GM21447 (cell line): Measurements from ENCODE around the gene ZNF865.
A peak's percentile ranks its signal among the peaks of the same experiment; 100 is the strongest.
"Not testable (repeated sequence)": the region's sequence is repeated elsewhere in the genome, so short reads cannot be mapped to it uniquely, and the experiment has no call there.

Source experiments
- ATAC-seq: cut with Tn5 transposase; IDR thresholded peaks from one replicate; pipeline ENCODE4 v1.9.1; 2021; ENCODE audit not compliant: unreplicated experiment

The ZNF865 gene

DNA sequence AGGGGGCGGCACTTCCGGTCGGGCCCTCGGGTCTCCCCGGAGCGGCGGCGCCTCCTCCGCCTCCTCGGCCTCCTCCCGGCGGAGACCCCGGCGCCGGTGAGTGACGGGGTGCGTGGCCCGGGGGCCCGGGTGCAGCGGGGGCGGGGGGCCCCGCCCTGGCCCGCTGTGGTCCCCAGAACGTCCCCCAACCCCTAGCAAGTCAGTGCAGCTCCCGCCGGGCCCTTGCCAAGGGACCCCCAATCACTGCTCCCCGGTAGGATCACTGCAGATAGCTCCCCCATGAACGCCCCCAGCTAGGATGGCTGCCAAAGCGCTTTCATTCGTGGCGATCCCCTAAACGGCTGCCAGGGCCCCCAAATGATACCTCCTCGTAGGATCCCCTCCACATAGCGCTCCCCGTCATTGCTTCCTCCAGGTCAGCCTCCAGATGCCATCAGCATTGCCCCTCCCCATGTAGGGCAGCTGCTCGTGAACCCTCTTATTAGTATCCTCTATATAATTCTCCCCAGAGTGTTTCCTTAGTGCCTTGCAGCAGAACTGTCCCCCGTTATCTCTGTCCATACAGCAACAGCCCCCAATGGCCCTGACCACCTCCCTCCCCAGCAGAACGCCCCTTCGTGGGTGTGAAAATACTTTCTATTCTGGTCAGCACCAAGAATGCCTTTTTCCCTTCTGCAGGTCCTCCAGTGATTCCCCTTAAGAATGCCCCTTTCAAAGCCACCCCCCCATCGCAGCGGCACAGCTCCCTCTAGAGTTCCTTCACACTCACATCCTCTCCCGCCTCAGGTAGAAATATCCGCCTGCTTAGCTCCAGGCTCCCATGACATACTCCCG is at the start of gene ZNF865:
ZNF865 (plus strand) TSS at position 11 of the 834 bp plus-strand sequence. CDS start 7,972 bp downstream, outside the sequence.
- peak; percentile 41 for ATAC-seq

DNA sequence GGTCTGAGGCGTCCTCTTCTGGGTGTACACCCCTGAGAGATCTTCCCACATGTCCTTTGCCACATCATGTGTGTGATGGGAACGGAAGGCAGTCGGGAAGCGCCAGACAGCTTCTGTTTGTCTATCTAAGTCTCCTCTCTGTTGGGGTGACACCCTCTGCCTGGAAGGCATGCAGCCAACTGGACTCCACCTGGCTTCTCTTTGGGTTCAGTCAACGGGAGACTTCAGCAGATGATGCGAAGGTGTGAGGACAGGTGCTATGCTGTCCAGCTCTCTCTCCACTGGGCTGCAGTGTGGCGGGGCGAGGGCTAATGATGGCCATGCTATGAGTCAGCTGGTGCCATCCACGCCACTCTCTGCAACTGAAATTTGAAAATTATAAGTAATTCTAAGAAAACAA is 45.8 kb upstream of the ZNF865 start:
- ATAC-seq: no peak

DNA sequence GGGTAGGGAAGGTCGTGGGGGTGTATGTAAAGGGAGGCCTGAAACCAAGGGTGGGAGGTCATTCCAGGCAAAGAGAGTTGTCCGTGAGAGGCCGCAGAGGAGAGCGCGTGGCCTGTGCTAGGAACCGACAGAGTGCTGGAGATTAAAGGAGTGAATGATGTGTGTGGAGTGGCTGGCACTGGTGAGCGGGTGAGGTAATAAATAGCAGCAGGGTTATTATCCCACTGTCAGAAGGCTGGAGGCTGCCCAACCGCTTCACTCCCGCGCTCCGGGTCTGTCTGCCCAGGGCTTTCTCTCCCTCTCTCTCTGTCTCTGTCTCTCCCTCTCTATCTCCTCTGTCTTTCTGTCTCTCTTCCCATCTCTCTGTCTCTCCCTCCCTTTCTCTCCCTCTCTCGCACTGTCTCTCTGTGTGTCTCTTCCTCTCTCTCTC is 42.2 kb upstream of the ZNF865 start:
- no peak for ATAC-seq

DNA sequence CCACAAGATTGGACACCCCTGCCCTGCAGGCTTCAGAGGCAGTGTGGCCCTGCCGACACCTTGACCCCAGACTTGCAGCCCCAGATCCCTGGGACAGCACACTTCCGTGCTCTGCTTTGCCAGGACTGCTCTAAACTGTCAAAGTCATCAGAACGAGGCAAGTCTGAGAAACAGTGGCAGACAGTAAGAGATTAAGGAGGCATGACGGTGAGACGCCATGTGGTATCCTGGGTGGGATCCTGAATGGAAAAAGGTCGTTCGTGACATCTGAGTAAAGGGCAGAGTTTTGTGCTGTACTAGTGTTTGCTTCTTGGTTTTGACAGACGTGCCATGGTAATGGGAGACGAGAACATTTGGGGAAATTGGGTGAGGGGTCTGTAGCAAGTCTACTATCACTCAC is 38.6 kb upstream of the ZNF865 start:
- ATAC-seq: no peak

DNA sequence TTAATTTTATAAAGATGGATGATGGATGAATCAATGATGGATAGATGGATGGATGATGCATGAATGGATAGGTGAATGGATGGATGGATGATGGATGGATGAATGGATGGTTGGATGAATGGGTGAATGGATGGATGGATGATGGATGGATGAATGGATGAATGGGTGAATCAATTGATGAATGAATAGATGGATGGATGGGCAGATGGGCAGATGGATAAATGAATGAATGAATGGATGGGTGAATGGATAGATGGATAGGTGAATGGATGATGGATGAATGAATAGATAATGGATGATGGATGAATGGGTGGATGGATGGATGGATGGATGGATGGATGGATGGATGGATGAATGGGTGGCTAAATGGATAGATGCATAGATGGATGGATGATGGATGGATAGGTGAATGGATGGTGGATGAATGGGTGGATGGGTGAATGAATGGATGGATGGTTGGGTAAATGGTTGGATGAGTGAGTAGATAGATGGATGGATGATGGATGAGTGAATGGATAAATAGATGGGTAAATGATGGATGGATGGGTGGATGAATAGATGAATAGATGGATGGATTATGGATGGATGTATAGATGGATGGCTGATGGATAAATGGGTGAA is 37.6 kb upstream of the ZNF865 start:
- ATAC-seq: no peak

DNA sequence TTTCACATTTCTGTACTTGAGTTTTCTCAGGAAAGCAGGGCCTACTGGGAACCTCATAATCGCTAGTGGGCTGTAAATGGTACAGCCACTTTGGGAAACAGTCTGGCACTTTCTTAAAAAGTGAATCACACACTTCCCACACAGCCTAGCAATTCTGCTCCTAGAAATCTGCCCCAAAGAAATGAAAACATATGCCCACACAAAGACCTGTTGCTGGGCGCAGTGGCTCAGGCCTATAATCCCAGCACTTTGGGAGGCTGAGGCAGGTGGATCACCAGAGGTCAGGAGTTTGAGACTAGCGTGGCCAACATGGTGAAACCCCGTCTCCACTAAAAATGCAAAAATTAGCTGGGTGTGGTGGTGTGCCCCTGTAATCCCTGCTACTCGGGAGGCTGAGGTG is 36.0 kb upstream of the ZNF865 start:
- ATAC-seq: not testable (repeated sequence)

DNA sequence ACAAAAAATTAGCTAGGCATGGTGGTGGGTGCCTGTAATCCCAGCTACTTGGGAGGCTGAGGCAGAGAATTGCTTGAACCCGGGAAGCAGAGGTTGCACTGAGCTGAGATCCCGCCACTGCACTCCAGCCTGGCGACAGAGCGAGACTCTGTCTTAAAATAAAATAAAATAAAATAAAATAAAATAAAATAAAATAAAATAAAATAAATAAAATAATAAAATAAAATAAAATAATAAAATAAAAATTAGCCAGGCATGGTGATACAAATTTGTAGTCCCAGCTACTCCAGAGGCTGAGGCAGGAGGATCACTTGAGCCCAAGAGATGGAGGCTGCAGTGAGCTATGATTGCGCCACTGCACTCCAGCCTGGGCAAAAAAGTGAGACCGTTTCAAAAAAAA is 31.5 kb upstream of the ZNF865 start:
- not testable (repeated sequence) for ATAC-seq

DNA sequence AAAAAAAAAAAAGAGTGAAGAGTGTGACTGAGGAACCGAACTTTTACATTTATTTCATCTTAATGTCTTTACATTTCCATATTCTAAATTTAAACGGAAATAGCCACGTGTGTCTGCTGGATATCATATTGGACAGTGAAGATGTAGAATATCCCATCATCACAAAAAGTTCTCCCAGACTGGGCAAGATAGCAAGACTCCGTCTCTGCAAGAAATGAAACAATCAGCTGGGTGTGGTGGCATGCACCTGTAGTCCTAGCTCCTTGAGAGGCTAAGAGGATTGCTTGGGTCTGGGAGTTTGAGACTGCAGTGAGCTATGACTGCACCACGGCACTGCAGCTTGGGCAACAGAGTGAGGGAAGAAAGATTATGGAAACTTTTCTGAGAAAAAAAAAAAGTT is 28.7 kb upstream of the ZNF865 start:
- ATAC-seq: no peak

DNA sequence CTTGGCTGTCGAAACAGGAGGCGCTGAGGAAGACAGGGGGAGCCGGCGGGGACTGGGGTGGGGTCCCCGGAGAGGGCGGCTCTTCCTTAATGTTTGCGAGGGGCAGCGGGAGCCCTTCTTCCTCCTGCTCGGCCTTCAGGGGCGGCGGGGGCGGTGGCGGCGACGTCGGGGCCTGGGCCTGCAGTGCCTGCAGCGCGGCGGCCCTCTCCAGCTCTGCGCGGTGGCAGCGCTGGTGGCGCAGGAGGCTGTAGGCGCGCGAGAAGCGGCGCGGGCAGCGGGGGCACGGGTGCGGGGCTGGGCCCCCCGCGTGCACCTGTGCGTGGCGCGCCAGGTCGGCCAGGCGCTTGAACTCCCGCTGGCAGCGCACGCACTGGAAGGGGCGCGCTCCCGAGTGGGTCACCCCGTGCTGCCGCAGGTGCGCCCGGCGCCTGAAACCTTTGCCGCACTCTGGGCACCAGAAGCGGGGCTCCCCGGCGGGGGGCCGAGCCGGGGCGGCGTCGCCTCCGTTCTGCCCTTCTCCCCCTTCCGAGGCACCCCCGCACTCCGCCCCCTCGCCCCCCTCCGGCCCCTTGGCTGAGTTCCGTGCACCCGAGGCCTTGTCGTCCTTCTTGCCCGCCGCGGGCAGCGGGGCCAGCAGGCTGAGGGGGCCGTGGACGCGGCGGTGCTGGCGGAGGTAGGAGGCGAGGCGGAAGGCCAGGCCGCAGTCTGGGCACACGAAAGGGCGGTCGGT is 27.3 kb upstream of the ZNF865 start:
- no peak for ATAC-seq

DNA sequence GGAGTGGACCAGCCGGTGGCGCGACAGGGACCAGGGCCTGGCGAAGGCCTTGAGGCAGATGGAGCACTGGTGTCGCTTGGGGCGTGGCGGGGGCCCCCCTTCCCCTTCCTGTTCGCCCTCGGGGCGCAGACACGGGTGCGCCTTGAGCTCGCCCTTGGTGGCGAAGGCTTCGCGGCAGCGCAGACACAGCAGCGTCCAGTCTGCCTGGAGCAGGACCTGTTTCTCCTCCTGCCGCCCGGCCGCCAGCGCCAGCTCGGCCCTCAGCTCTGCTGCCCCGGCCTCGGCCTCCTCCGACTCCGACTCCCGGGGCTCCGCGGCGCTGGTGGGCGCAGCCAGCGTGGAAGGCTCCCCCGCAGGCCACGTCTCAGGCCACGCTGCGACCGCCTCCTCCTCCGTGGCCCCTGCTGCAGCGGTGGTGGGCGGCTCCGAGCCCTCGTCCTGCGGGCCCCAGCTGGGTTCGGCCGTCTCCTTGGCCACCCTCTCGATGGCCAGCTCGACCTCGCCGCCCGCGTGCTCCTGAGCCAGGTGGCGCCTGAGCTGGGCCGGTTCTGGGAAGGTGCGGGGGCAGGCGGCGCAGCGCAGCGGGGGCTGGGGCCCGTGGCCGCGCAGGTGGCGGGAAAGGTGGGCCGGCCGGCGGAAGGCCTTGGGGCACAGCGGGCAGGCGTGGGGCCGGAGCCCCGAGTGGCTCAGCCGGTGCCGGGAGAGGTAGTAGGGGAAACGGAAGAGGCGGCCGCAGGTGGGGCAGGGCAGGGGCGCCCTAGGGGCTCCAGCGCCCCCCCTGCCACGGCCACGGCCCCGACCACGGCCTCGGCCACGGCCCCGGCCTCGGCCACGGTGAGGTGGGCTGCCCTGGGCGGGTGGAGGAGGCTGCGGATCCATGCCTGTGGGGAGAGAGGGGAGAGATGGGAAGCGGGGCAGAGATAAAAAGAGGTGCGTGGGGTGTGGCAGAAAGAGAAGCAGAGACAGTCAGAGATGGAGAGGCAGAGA is 26.4 kb upstream of the ZNF865 start:
- ATAC-seq: no peak

DNA sequence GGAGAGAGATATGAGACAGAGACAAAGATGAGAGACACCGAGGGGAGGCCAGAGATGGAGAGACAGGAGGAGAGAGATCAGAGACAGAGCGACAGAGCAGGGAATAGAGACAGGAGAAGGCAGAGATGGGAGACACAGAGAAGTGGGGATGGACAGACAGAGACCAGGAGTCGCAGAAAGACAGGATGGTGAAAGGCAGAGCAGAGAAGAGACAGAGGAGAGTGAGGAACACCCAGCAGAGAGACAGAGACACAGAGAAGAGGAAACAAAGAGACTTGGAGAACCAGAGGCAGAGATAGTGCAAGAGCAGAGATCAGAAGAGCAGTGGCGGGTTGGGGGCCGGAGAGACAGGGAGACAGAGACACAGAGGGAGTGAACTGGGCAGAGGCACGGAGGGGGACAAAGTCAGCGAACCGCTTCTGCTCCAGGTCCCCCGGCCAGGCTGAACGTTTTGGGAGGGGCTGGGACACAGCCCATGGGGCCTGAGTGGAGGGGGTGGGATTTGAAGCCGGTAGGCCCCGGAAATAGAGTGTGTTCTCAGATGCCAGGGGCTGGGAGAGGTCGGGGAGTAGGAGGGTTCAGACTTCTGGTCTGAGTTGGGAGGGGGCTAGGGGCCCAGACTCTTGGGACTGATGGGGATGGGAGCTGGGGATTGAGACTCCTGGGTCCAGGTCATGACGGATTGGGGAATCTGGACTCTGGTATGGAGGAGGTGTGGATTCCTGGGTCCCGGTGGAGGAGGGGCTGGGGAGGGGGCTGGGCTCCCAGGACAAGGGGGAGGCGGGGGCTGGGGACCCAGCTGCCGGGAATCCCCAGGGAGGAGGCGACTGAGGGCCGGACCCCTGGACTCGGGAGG is 25.5 kb upstream of the ZNF865 start:
- peak; percentile 15 for ATAC-seq

DNA sequence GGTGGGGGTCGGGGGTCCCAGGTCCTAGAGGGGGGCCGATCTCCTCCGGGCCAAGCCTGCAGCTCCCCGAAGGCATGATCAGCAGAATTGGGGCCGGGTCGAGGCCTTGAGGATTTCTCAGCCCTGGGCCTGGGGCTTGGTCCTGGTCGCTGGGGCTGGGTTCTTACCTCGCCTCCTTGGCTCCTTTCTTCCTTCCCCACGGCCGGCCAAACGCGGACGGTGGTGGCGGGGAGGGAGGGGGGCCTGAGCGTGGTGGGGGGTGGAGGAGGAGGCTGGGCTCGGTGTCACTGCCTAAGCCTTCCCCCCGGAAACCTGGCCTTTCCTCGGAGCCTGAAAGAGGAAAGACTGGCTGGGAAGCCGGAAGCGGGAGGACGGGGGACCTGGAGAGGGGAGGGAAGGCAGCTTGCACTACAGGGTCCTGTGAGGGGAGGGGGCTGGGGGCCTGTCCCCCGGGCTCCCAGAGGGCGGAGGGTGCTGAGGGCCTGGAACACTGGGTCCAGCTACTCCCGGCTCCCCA is 24.8 kb upstream of the ZNF865 start, which contains the start of gene ZNF579:
ZNF579 (minus strand) TSS at position 221 of the 517 bp plus-strand sequence. CDS start 1,209 bp downstream, outside the sequence.
- ATAC-seq: peak; percentile 62

DNA sequence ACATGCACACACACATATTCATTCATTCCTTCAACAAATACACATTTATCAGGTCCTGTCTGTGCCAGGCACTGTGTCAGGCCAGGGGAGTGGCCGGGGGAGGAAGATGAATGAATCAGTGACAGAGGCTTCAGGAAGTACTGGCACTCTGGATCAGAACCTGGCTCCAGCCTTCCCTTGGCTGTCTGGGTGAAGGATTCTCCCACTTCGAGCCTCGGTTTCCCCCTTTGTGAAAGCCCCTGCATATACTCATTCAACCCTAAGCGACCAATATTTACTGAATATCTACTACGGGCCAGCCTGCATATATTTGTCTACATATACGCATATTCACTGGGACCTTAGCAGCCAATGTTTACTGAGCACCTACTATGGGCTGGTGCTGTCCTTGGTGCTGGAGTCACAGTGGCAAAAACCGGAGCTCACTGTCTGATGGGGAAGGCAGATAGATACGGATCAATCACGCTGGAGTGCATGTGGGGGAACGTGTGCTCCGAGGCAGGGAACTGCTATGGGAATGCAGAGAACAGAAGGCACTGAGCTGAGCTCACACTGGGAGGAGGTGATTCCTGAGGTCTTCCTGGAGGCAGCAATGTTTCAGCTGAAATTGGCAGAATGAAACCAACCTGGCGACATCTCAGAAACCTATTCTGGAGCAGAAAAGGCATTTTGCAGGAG is 24.2 kb upstream of the ZNF865 start:
- ATAC-seq: no peak

DNA sequence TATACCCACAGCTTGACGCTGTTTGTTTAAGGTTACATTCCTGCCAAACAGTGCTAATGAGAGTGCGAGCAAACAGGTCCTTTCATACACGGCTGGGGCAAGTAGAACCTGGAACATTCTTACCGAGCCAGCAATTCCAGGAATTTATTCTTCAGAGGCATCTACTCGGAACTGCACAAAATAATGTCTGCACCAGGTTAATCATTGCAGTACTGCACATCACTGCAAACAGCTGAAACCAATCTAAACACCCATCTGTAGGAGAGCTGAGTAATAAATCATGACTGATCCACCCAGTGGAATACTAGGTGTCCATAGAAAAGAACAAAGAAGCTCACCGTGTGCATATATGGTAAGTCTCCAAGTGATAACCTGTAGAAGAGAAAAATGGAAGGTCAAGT is 23.6 kb upstream of the ZNF865 start:
- no peak for ATAC-seq

DNA sequence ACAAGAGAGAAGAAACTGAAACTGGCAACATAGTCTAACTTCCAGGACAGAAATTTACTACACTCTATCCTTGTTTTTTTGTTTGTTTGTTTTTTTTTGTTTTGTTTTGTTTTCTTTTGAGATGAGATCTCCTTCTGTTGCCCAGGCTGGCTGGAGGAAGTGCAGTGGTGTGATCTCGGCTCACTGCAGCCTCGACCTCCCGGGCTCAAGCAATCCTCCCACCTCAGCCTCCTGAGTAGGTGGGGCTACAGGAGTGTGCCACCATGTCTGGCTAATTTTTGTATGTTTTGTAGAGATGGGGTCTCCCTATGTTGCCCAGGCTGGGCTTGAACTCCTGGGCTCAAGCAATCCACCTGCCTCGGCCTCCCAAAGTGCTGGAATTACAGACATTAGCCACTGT is 23.2 kb upstream of the ZNF865 start:
- ATAC-seq: not testable (repeated sequence)

DNA sequence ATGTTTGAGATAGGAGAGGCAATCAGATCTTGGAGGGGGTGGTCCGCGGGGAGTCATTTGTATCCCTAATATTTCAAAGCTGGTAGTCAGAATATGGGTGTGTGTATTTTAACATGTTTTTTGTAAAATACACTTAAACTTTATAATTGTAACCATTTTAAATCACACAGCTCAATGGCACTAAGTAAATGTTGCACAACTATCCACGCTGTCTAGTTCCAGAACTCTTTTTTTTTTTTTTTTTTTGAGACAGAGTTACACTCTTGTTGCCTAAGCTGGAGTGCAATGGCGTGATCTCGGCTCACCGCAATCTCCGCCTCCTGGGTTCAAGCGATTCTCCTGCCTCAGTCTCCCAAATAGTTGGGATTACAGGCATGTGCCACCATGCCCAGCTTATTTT is 21.6 kb upstream of the ZNF865 start:
- ATAC-seq: not testable (repeated sequence)

DNA sequence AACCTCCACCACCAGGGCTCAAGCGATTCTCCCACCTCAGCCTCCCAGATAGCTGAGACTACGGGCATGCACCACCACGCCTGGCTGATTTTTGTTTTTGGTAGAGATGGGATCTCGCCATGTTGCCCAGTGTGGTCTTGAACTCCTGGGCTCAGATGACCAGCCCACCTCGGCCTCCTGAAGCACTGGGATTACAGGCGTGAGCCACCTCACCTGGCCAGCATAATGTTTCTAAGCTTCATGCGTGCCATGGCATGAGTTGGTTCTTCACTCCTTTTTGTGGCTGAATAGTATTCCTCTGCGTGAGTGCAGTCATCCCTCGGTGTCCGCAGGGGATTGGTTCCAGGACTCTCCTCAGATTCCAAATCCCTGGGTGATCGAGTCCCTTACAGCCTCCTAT is 20.6 kb upstream of the ZNF865 start:
- no peak for ATAC-seq

DNA sequence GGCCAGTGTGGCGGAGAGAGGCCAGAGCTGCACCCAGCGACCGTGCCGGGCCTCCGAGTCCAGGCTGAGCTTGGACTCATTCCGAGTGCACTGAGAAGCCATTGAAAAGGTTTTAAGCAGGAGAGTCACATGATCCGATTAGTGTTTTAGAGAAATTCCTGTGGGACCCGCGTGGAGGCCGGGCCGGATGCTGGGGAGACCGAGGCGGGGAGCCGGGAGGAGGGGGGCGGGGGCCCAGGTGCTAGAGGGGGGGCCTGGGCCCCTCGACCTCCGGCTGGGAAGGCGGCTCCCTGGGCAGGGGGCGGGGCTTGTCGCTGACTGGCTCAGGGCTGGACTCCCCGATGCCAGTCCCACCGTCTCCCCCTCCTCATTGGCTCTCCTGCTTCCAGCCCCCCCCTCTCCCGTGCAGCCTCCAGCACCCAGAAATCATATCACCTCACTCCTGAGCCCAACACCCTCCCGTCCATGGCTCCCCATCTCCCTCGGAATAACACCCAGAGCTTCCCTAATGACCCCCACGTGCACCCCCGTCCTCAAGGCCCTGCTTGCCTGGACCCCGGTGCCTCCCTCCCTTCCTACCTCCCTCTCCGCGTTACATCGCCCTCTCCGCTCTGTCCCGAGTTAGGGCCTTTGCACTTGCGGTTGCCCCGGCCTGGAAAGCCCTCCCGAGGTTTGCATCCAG is 19.6 kb upstream of the ZNF865 start:
- no peak for ATAC-seq
